Colonic mucosa (tissue), 4 donors: ENCODE results near the gene TAF3. TPM values are rescaled to one million over a fixed set of nuclear protein-coding genes. Genes with fewer than 3 reads are reported as not detected.

Experiments used
- DNase-seq: peaks from one replicate; pipeline ENCODE4 v3.0.0-alpha.2; 2020
- H3K27ac ChIP-seq: fragments of 200-600 bp; one replicate; pipeline ENCODE4 v1.8.0; 2021
- H3K27me3 ChIP-seq: fragments of 200-600 bp; one replicate; pipeline ENCODE4 v1.8.0; 2021
- H3K36me3 ChIP-seq: fragments of 200-600 bp; one replicate; pipeline ENCODE4 v1.8.0; 2021
- H3K4me1 ChIP-seq: fragments of 200-600 bp; one replicate; pipeline ENCODE4 v1.8.0; 2021; ENCODE audit warnings: mild to moderate bottlenecking
- H3K4me3 ChIP-seq: fragments of 200-600 bp; one replicate; pipeline ENCODE4 v1.8.0; 2021
- H3K9ac ChIP-seq, 2 donors: one replicate each; pipeline ENCODE4 v1.7.0; 2013; ENCODE audit warnings: control low read depth in 2 of 2, low read depth in 2 of 2, low read length in 2 of 2
- H3K9me3 ChIP-seq: fragments of 200-600 bp; one replicate; pipeline ENCODE4 v1.8.0; 2021
- CTCF ChIP-seq: fragments of 200-600 bp; IDR thresholded peaks from one replicate; pipeline ENCODE4 v1.8.0; 2022; ENCODE audit warnings: antibody characterized with exemption, mild to moderate bottlenecking
- intact Hi-C: fragments of 100-400 bp; cut with DNase I; formaldehyde crosslinking; loops from one replicate; pipeline ENCODE4 v1.14.1; 2022
- total RNA-seq, 2 donors: library from RNA; stranded (reverse); fragmentation: NEBNext Ultra II Directional in 1 of 2; extraction: Animal tissue kit (Norgen Biotek cat#: 25700) in 1 of 2; gene quantifications; one replicate each; pipeline ENCODE4 v1.2.1, GENCODE V29; 2021
- donor health status: healthy.
- donor health status: DM: no; HTN: no; CAD: no.
- donor health status: DM: no; HTN: no; CAD: no.

Gene TAF3
- total RNA-seq, 2 donors from 2014 or later = 4.4 to 6.3 TPM

- no peak for TF ChIP-seq CTCF
- no peak for DNase-seq
- Histone ChIP-seq H3K27ac (no peak overlapping the region), H3K9me3 (no peaks in the 10 kb centered on the region), H3K27me3 (peaks cover 93% of the 10 kb centered on the region), H3K9ac (no peak overlapping the region), H3K4me3 (no peak overlapping the region), H3K4me1 (peaks cover 23% of the 10 kb centered on the region), H3K36me3 (no peaks in the 10 kb centered on the region)
- intact Hi-C loops = no loop called here
These were observed 234.1 kb downstream of the TAF3 start for GRCh38 chr10:8052341-8052955.

- no peak for TF ChIP-seq CTCF
- Histone ChIP-seq H3K27me3 (peaks cover 89% of the 10 kb centered on the region), H3K4me3 (peak overlapping the region; percentile 46), H3K4me1 (peaks cover 23% of the 10 kb centered on the region), H3K9ac (no peak overlapping the region), H3K36me3 (no peaks in the 10 kb centered on the region), H3K9me3 (no peaks in the 10 kb centered on the region), H3K27ac (no peak overlapping the region)
- no peak for DNase-seq
- intact Hi-C loops = no loop called here
These were observed 234.7 kb downstream of the TAF3 start for GRCh38 chr10:8052956-8053445.

- peak; percentile 86 for DNase-seq
- H3K27me3 ChIP-seq = peaks cover 89% of the 10 kb centered on the region
- no peaks in the 10 kb centered on the region for H3K36me3 ChIP-seq
- intact Hi-C loops = no loop called here
- H3K4me1 ChIP-seq = peaks cover 23% of the 10 kb centered on the region
- H3K4me3 ChIP-seq = peak overlapping the region; percentile 46
- no peak overlapping the region for H3K27ac ChIP-seq
- no peaks in the 10 kb centered on the region for H3K9me3 ChIP-seq
- H3K9ac ChIP-seq = peak overlapping the region in 1 of 2 donors; percentile 19
- TF ChIP-seq CTCF = peak; percentile 78
These were observed 235.3 kb downstream of the TAF3 start for GRCh38 chr10:8053446-8054243.

- no peaks in the 10 kb centered on the region for H3K36me3 ChIP-seq
- no peak overlapping the region for H3K27ac ChIP-seq
- H3K27me3 ChIP-seq = peaks cover 86% of the 10 kb centered on the region
- H3K9me3 ChIP-seq = no peaks in the 10 kb centered on the region
- H3K4me3 ChIP-seq = peak overlapping the region; percentile 46
- intact Hi-C loops = no loop called here
- no peak for TF ChIP-seq CTCF
- peak overlapping the region in 1 of 2 donors; percentile 19 for H3K9ac ChIP-seq
- DNase-seq = no peak
- peaks cover 23% of the 10 kb centered on the region for H3K4me1 ChIP-seq
These were observed 235.9 kb downstream of the TAF3 start for GRCh38 chr10:8054244-8054493.

- no peak within 1 kb of the TSS for H3K27ac ChIP-seq
- no peaks in the 10 kb centered on the region for H3K9me3 ChIP-seq
- peak within 1 kb of the TSS; percentile 19 to 43 for H3K9ac ChIP-seq
- DNase-seq = peak; percentile 58
- H3K27me3 ChIP-seq = peaks cover 80% of the 10 kb centered on the region
- TF ChIP-seq CTCF = no peak
- peak within 1 kb of the TSS; percentile 46 for H3K4me3 ChIP-seq
- H3K4me1 ChIP-seq = peaks cover 20% of the 10 kb centered on the region
- no peaks in the 10 kb centered on the region for H3K36me3 ChIP-seq
- intact Hi-C loops = no loop called here
These were observed 236.4 kb downstream of the TAF3 start, which contains the start of gene GATA3 for GRCh38 chr10:8054494-8055407. Gene GATA3, plus strand, starts transcription at chr10:8054688. Its CDS starts 968 bp downstream, at chr10:8055656.
